Measurements from ENCODE around the gene AGBL1.

DNA sequence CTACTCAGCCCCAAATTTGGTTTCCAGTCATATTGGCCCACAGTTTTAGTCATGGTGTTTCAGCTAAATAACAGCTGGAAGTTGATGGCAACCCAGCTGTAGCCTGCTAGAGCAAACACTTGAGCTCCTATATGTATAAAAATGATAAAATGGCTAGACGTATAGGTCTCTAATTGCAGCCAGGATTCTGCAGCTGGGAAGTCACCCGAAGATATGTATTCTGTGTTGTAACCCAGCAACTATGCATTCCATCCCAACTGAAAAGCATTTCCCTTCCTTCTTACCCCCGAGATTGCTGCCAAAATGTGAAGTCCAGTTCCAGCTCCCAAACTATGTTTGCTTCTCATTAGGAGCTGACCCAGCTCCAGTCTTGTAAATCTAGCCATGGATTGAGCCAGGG, 408.4 kb downstream of the AGBL1 start:
- TF ChIP-seq, protein P1, sequence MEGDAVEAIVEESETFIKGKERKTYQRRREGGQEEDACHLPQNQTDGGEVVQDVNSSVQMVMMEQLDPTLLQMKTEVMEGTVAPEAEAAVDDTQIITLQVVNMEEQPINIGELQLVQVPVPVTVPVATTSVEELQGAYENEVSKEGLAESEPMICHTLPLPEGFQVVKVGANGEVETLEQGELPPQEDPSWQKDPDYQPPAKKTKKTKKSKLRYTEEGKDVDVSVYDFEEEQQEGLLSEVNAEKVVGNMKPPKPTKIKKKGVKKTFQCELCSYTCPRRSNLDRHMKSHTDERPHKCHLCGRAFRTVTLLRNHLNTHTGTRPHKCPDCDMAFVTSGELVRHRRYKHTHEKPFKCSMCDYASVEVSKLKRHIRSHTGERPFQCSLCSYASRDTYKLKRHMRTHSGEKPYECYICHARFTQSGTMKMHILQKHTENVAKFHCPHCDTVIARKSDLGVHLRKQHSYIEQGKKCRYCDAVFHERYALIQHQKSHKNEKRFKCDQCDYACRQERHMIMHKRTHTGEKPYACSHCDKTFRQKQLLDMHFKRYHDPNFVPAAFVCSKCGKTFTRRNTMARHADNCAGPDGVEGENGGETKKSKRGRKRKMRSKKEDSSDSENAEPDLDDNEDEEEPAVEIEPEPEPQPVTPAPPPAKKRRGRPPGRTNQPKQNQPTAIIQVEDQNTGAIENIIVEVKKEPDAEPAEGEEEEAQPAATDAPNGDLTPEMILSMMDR (tag by site-specific recombination; IDR thresholded peaks at IDR 0.05), result no peak
- no peak for TF ChIP-seq ZNF792 (tag by site-specific recombination; IDR thresholded peaks at IDR 0.05)
- TF ChIP-seq FEZF1 (tag by site-specific recombination; IDR thresholded peaks at IDR 0.05), result no peak
- TF ChIP-seq YY1 (tag by site-specific recombination; IDR thresholded peaks at IDR 0.05), result no peak
- TF ChIP-seq ZBTB8A (tag by site-specific recombination; IDR thresholded peaks at IDR 0.05), result no peak
- TF ChIP-seq ZNF174 (tag by site-specific recombination; IDR thresholded peaks at IDR 0.05), result no peak
- TF ChIP-seq, protein P2, sequence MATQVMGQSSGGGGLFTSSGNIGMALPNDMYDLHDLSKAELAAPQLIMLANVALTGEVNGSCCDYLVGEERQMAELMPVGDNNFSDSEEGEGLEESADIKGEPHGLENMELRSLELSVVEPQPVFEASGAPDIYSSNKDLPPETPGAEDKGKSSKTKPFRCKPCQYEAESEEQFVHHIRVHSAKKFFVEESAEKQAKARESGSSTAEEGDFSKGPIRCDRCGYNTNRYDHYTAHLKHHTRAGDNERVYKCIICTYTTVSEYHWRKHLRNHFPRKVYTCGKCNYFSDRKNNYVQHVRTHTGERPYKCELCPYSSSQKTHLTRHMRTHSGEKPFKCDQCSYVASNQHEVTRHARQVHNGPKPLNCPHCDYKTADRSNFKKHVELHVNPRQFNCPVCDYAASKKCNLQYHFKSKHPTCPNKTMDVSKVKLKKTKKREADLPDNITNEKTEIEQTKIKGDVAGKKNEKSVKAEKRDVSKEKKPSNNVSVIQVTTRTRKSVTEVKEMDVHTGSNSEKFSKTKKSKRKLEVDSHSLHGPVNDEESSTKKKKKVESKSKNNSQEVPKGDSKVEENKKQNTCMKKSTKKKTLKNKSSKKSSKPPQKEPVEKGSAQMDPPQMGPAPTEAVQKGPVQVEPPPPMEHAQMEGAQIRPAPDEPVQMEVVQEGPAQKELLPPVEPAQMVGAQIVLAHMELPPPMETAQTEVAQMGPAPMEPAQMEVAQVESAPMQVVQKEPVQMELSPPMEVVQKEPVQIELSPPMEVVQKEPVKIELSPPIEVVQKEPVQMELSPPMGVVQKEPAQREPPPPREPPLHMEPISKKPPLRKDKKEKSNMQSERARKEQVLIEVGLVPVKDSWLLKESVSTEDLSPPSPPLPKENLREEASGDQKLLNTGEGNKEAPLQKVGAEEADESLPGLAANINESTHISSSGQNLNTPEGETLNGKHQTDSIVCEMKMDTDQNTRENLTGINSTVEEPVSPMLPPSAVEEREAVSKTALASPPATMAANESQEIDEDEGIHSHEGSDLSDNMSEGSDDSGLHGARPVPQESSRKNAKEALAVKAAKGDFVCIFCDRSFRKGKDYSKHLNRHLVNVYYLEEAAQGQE (tag by site-specific recombination; IDR thresholded peaks at IDR 0.05), result no peak
